Activated T-cell treated with anti-CD3 and anti-CD28 coated beads, Interleukin-2, amount 50 U/mL, for 72 hours (primary cell): ENCODE results near the gene ZNF324B. TPM values are rescaled to one million over a fixed set of nuclear protein-coding genes. Genes with fewer than 3 reads are reported as not detected.
"Not testable (repeated sequence)": the region's sequence is repeated elsewhere in the genome, so short reads cannot be mapped to it uniquely, and the experiment has no call there.

Experiments
- ATAC-seq, 2 donors: fragments of 150-1000 bp; cut with Tn5 transposase; replicated peaks in 1 of 2; 2 replicates each; pipeline ENCODE4 v1.10.0; 2021; ENCODE audit warnings: moderate library complexity in 2 of 2, mild to moderate bottlenecking in 1 of 2
- DNase-seq, 2 donors: peaks; one replicate each; pipeline ENCODE4 v3.0.0; 2021 to 2022; ENCODE audit warnings: mixed read lengths in 1 of 2
- H3K27ac Mint-ChIP-seq: one replicate; pipeline ENCODE4 v1.8.0; 2022; ENCODE audit warnings: mild to moderate bottlenecking, moderate library complexity, mixed read lengths
- H3K27me3 Mint-ChIP-seq: one replicate; pipeline ENCODE4 v1.8.0; 2022; ENCODE audit warnings: low read depth, mixed read lengths
- H3K36me3 Mint-ChIP-seq, 2 donors: one replicate each; pipeline ENCODE4 v1.8.0; 2022; ENCODE audit warnings: mixed read lengths in 2 of 2, mild to moderate bottlenecking in 1 of 2; ENCODE audit not compliant: insufficient read depth in 2 of 2
- H3K4me1 Mint-ChIP-seq: one replicate; pipeline ENCODE4 v1.8.0; 2022; ENCODE audit warnings: low read depth, mixed read lengths
- H3K4me3 Mint-ChIP-seq, 2 donors: one replicate each; pipeline ENCODE4 v1.8.0; 2022; ENCODE audit warnings: mild to moderate bottlenecking in 2 of 2, mixed read lengths in 2 of 2, moderate library complexity in 2 of 2
- H3K9me3 Mint-ChIP-seq, 2 donors: one replicate each; pipeline ENCODE4 v1.8.0; 2022; ENCODE audit warnings: mixed read lengths in 2 of 2
- total RNA-seq, 2 donors: library from RNA; stranded (reverse); gene quantifications; one replicate each; pipeline ENCODE4 v1.2.3, GENCODE V29; 2022

Gene ZNF324B
- total RNA-seq, 2 donors from 2014 or later: 7.7 TPM

DNA sequence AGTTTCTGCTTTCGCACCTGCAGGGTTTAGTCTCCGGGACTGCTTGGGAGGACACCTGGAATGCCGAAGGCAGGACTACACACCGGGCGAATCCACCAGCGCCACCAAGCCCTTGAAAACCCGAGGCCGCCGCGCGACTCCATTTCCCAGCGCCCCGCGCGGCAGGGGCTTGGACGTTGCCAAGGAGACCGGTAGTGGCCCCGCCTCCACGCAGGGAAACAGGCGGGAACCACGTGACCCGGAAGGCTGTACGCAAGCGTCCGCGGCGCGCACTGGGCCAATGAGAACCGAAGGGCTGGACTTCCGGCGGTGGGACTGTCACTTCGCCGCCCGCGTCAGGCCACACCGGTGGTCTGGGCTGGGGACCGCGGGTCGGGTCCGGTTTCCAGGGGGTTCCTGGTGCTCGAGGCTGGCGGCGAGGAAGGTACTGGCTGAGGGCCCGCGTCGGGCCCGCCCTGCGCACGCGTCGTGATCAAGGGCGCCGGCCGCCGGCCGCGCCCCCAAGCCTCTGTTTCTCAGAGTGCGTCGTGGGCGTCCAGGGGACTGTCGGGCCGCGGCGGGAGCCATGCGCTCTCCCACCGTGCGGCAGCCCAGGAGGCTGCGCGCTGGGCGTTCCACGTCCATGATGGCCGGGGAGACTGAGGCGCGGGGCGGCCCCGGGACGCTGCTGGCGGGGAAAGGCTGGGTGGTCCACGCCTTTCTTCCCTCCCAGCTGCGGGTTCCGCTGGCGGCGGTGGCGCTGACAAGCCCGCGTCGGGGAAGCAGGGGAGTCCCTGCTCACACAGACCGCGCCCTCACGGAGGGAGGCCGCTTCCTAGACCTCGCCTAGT lies 15.6 kb downstream of the ZNF324B start, which contains the start of gene ZNF324:
TSS of gene ZNF324 (plus strand) at position 321 of the 830 bp plus-strand sequence. CDS start 2,106 bp downstream, outside the sequence.
- Mint-ChIP-seq H3K36me3 (no peaks in the 10 kb centered on the region), H3K27me3 (no peaks in the 10 kb centered on the region), H3K27ac (peak within 1 kb of the TSS; percentile 46), H3K4me1 (peaks cover 27% of the 10 kb centered on the region), H3K9me3 (no peaks in the 10 kb centered on the region), H3K4me3 (peak within 1 kb of the TSS; percentile 88)
- DNase-seq (peak; percentile 98 to 99), ATAC-seq (peak; percentile 97 to 98)

DNA sequence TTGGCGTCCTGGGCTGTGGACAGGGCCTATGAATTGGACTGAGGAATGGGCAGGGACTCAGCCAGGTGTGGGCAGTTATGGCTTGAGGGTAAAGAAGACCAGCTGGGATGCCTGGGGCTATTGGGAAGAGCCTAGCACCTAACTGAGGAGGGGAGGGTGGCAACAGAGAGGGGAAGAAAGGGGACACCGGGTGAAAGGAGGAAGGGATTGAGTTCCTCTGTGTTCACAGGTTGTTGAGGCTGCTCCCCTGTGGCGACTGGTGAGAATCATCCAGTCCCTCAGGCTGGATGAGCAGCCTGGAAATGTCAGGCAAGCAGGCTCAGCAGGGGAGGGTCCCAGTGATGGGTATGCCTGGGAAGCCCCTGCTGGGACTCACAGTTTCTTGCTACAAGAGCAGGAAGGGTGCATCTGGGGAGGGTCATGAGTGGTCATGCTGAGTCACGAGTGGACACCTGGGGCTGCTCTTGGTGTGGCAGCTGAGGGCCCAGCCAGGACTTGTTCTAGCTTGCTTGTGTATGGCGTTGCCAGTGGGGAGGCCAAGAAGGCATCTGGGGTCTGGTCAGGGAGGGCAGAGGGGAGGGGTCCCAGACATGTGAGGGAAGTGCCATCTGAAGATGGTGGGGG lies 16.9 kb downstream of the ZNF324B start:
- peaks cover 27% of the 10 kb centered on the region for H3K4me1 Mint-ChIP-seq
- no peaks in the 10 kb centered on the region for H3K27me3 Mint-ChIP-seq
- ATAC-seq: no peak
- H3K9me3 Mint-ChIP-seq: no peaks in the 10 kb centered on the region
- no peak for DNase-seq
- no peak overlapping the region for H3K27ac Mint-ChIP-seq
- peak overlapping the region; percentile 88 for H3K4me3 Mint-ChIP-seq
- no peaks in the 10 kb centered on the region for H3K36me3 Mint-ChIP-seq

DNA sequence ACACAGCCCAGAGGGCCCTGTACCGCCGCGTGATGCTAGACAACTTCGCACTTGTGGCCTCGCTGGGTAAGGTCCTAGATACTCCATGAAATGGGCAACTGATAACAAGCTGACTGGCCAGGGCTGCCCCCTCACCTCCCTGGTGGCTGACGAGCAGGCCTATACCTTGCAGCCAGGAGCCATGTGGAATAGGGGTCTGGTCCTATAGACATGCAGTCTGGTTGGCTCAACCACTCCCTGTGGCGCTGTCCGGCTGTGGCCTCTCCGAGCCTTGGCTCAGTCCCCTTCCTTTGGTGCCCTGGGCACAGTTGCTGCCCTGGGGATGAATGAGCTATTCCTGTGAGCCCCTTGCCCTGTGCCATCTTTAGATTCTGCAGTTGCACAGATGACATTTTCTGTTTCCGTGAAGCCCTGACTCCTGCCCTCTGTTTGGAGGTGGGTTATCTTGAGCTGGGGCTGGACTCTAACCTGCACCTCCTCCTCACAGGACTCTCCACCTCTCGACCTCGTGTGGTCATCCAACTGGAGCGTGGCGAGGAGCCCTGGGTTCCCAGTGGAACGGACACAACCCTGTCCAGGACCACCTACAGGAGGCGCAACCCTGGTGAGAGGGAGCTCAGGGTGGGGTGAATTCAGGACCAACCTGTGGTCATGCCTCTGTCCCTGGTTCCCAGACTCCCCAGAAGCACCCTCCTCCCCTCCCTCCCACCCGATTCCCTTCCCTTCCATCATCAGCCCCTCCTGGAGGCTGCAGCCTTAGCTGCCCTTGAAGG lies 18.0 kb downstream of the ZNF324B start:
- Mint-ChIP-seq H3K36me3 (no peaks in the 10 kb centered on the region), H3K9me3 (no peaks in the 10 kb centered on the region), H3K4me1 (peaks cover 32% of the 10 kb centered on the region), H3K27me3 (no peaks in the 10 kb centered on the region), H3K27ac (no peak overlapping the region), H3K4me3 (peak overlapping the region; percentile 24 to 88)
- DNase-seq (no peak), ATAC-seq (no peak)

DNA sequence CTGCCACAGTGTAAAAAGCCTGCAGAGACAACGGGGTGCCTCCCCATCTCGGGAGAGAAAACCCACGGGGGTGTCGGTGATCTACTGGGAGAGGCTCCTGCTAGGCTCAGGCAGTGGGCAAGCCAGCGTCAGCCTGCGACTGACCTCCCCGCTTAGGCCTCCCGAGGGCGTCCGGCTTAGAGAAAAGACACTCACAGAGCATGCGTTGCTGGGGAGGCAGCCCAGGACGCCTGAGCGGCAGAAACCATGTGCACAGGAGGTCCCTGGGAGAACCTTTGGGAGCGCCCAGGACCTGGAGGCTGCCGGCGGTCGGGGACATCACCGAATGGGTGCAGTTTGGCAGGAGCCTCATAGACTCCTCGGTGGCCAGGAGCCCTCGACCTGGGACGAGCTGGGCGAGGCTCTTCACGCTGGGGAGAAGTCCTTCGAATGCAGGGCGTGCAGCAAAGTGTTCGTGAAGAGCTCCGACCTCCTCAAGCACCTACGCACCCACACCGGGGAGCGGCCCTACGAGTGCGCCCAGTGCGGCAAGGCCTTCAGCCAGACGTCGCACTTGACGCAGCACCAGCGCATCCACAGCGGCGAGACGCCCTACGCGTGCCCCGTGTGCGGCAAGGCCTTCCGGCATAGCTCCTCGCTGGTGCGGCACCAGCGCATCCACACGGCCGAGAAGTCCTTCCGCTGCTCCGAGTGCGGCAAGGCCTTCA lies 19.6 kb downstream of the ZNF324B start:
- H3K4me1 Mint-ChIP-seq: peaks cover 44% of the 10 kb centered on the region
- not testable (repeated sequence) for H3K36me3 Mint-ChIP-seq, DNase-seq, H3K4me3 Mint-ChIP-seq, H3K27me3 Mint-ChIP-seq, ATAC-seq, H3K9me3 Mint-ChIP-seq
- peak overlapping the region; percentile 15 for H3K27ac Mint-ChIP-seq

DNA sequence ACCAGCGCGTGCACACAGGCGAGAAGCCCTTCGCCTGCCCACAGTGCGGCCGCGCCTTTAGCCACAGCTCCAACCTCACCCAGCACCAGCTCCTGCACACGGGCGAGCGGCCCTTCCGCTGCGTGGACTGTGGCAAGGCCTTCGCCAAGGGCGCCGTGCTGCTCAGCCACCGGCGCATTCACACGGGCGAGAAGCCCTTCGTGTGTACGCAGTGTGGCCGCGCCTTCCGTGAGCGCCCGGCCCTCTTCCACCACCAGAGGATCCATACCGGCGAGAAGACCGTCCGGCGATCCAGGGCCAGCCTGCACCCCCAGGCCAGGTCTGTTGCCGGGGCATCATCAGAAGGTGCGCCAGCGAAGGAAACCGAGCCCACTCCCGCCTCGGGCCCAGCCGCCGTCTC lies 20.3 kb downstream of the ZNF324B start:
- ATAC-seq: no peak
- H3K4me1 Mint-ChIP-seq: peaks cover 41% of the 10 kb centered on the region
- no peak for DNase-seq
- no peaks in the 10 kb centered on the region for H3K9me3 Mint-ChIP-seq
- H3K4me3 Mint-ChIP-seq: no peak overlapping the region
- H3K27ac Mint-ChIP-seq: no peak overlapping the region
- no peaks in the 10 kb centered on the region for H3K27me3 Mint-ChIP-seq
- H3K36me3 Mint-ChIP-seq: peaks cover 0 to under 1% of the 10 kb centered on the region in 2 donors

DNA sequence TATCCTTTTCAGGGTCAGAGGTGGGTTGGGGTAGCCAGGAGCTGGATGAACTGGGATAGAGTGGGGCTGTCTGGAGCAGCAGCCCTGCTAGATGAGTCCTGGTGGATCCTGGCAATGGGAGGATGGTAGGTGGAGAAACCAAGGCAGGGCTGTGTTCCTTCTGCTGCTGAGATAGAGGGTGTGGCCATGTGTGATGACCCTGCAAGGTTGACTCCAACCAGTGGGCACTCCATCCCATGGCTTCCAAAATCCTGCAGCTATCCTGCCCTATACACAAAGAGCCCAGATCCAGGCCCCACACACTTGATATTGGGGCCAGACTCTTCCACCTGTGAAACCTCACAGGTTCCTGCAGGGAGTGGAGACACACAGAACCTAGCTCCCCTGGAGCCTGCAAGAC lies 22.4 kb downstream of the ZNF324B start:
- Mint-ChIP-seq H3K27me3 (no peaks in the 10 kb centered on the region), H3K4me1 (peaks cover 37% of the 10 kb centered on the region), H3K36me3 (peaks cover 3% of the 10 kb centered on the region in 2 donors), H3K4me3 (peak overlapping the region; percentile 10 to 17), H3K27ac (no peak overlapping the region), H3K9me3 (no peaks in the 10 kb centered on the region)
- DNase-seq (no peak), ATAC-seq (no peak)

DNA sequence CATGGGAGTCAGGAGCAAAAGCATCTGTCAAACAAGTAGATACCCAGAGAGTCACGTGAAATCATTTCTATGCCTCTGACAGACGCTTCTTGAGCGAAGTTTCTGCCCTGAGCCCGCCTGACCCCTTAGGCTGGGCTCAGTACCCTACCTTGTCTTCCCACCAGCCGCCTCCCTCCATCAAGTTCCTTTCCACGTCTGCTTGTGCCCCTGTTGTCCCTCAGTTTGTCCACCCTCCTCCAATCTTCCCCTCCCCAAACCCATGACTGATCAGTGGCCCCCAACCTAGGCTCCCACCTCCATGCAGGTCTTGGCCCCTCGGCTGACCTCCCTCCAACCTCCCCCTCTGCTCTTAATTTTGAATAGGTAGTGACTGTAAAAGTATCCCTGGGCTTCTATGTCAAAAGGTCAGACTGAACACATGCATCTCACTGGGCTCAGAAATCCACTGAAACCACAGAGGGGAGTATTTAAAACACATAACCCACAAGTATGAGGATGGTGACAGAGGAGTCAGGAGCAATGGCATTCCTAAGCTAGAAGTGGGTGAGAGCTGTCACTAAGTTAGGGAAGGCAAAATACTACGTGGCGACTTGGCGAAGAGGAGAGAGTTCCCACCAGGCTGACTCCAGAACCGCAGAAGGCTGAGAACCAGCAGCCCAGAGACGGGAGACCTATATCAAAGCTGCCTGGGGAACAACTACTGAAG lies 23.0 kb downstream of the ZNF324B start:
- Mint-ChIP-seq H3K27ac (no peak overlapping the region), H3K4me3 (peak overlapping the region; percentile 92 to 95), H3K9me3 (no peaks in the 10 kb centered on the region), H3K4me1 (peaks cover 33% of the 10 kb centered on the region), H3K27me3 (no peaks in the 10 kb centered on the region), H3K36me3 (peaks cover 3% of the 10 kb centered on the region in 2 donors)
- DNase-seq: no peak
- no peak for ATAC-seq

DNA sequence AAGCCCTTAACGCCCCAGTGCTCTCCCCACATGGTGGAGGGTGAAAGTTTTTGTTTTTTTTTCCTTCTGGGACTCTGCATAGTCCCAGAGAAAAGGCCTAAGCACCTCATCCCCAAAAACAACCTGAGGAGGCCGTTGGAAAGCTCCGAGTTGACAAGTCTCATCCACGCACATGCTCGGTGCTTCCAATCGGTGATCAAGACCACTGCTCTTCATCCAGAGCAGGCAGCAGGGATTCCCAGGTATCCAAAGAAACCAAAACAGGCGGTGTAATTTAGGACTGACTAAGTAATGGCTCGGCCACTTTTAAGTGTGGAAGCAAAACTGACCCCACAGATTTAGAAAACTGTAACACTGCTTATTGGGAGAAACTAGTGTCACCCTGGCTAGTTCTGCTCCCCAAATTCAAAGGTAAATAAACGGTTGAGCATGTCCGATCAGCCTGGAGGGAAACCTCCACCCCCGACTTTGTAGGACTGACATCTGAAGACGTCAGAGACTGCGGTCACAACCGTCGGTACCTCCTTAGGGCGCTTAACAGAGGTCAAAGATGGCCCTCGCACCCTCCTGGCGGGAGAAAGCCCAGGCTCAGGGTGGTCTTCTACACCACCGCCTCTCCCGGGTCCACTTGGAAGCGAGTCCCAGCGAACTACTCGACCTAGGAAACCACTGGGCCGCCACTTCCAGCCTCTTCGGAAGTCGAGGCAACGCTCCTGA lies 23.7 kb downstream of the ZNF324B start:
- Mint-ChIP-seq H3K4me3 (peak overlapping the region; percentile 92 to 95), H3K27me3 (no peaks in the 10 kb centered on the region), H3K36me3 (peaks cover 3% of the 10 kb centered on the region in 2 donors), H3K4me1 (peaks cover 33% of the 10 kb centered on the region), H3K27ac (no peak overlapping the region), H3K9me3 (no peaks in the 10 kb centered on the region)
- no peak for DNase-seq
- ATAC-seq: peak; percentile 9 to 11

DNA sequence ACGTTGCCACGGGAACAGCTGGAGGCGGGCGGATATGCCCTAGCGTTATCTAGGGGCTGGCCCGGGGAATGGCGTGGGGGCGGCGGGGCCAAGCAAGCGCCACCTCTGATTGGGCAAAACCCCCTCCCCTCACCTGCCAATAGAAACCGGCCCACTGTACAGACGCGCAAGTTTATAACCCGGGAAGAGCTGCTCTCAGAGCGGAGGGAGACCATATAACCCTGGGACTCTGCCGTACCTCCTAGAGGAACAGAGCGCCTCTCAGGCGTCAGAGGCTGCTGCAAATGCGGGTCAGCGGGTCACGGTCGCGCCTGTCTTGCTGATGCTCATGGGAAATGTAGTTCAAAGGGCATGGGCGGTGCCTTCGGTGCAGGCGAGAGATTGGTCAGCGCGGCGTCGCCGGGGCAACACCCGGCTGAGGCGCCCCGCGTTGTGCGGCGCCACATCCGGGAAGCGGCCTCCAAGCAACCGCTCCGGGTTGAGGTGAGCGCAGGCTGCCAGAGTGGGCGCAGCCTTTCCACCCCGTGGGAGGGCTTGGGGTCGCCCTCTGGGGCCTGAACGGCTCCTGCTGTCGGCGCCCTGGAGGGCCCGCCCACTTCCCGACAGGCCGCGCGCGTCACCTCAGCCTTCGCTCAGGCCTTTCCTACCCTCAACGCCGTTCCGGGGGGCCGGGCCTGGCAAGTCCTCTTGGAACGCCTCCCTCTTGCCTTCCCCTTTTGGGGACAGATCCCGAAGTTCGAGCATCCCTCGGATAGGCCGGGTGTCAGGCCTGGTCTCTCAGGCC lies 24.5 kb downstream of the ZNF324B start, which contains the start of gene ZNF446:
TSS of gene ZNF446 (plus strand) at position 639 of the 784 bp plus-strand sequence. CDS start 867 bp downstream, outside the sequence.
- peaks cover 3% of the 10 kb centered on the region in 2 donors for H3K36me3 Mint-ChIP-seq
- H3K9me3 Mint-ChIP-seq: no peaks in the 10 kb centered on the region
- ATAC-seq (peak; percentile 89 to 91), DNase-seq (peak; percentile 95 to 96)
- peaks cover 33% of the 10 kb centered on the region for H3K4me1 Mint-ChIP-seq
- peak within 1 kb of the TSS; percentile 94 for H3K27ac Mint-ChIP-seq
- H3K27me3 Mint-ChIP-seq: no peaks in the 10 kb centered on the region
- H3K4me3 Mint-ChIP-seq: peak within 1 kb of the TSS; percentile 92 to 95

DNA sequence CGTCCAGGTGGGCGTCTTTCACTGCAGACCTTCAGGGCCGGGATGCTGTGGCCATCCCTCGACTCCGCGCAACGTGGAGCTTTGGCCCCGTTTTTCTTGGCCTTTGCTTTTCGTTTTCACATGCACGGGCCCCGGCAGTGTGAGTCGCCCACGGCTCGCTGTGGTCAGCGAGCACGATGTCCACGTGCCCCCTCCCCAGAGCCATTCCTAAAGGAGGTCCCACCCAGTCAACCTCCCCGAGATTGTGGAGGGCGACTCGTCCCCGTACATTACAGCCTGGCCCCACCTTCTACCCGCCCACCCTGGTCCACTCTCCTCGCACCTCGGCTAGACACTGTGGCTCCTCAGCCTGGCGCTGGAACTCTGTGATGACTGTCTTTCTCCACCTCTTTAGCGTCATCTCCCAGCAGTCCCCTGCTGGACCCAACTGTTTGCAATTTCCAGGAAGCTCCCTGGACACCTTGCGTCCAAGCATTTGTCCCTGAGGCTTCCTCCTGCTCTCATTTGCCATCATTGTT lies 25.1 kb downstream of the ZNF324B start:
- peaks cover 3% of the 10 kb centered on the region in 2 donors for H3K36me3 Mint-ChIP-seq
- no peaks in the 10 kb centered on the region for H3K27me3 Mint-ChIP-seq
- H3K4me1 Mint-ChIP-seq: peaks cover 33% of the 10 kb centered on the region
- no peaks in the 10 kb centered on the region for H3K9me3 Mint-ChIP-seq
- H3K4me3 Mint-ChIP-seq: peak overlapping the region; percentile 92 to 95
- DNase-seq (peak in 1 of 2 donors; percentile 18), ATAC-seq (no peak)
- peak overlapping the region; percentile 88 for H3K27ac Mint-ChIP-seq

DNA sequence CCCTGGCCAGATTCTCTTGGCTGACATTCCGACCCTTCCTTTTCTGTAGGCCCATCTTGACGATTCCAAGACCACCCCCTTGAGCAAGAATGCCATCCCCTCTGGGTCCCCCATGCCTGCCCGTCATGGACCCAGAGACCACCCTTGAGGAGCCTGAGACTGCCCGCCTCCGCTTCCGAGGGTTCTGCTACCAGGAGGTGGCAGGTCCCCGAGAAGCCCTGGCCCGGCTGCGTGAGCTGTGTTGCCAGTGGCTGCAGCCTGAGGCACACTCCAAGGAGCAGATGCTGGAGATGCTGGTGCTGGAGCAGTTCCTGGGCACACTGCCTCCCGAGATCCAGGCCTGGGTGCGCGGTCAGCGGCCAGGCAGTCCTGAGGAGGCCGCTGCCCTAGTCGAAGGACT lies 25.7 kb downstream of the ZNF324B start:
- Mint-ChIP-seq H3K9me3 (no peaks in the 10 kb centered on the region), H3K36me3 (peaks cover 3% of the 10 kb centered on the region in 2 donors), H3K4me1 (peaks cover 33% of the 10 kb centered on the region), H3K27me3 (no peaks in the 10 kb centered on the region), H3K27ac (peak overlapping the region; percentile 88), H3K4me3 (peak overlapping the region; percentile 92 to 95)
- ATAC-seq (no peak), DNase-seq (no peak)
